H9 (cell line): ENCODE results near the gene USP44. TPM values are rescaled to one million over a fixed set of nuclear protein-coding genes. Genes with fewer than 3 reads are reported as not detected.

Source experiments
- DNase-seq: peaks from one replicate; pipeline ENCODE4 v3.0.0-alpha.2; 2017
- H2AFZ ChIP-seq: one replicate; pipeline ENCODE4 v1.6.1; 2013; ENCODE audit warnings: mild to moderate bottlenecking, low read length, control low read depth, moderate library complexity
- H2AK5ac ChIP-seq: 2 replicates; pipeline ENCODE4 v1.6.1; 2013; ENCODE audit warnings: low read length, control low read depth, mixed read lengths; ENCODE audit not compliant: insufficient read length
- H2BK120ac ChIP-seq: one replicate; pipeline ENCODE4 v1.6.1; 2013; ENCODE audit warnings: low read depth, mild to moderate bottlenecking, low read length, control low read depth, inconsistent platforms; ENCODE audit not compliant: poor library complexity, severe bottlenecking
- H2BK12ac ChIP-seq: 2 replicates; pipeline ENCODE4 v1.6.1; 2013; ENCODE audit warnings: low read length, control low read depth, mixed read lengths, low read depth; ENCODE audit not compliant: insufficient read length
- H2BK15ac ChIP-seq: 2 replicates; pipeline ENCODE4 v1.6.1; 2013; ENCODE audit warnings: low read depth, low read length, control low read depth
- H2BK20ac ChIP-seq: one replicate; pipeline ENCODE4 v1.6.1; 2013; ENCODE audit warnings: low read depth, mild to moderate bottlenecking, low read length, control low read depth, inconsistent platforms; ENCODE audit not compliant: poor library complexity, severe bottlenecking
- H2BK5ac ChIP-seq: 2 replicates; pipeline ENCODE4 v1.6.1; 2013; ENCODE audit warnings: low read length, control low read depth, mixed read lengths; ENCODE audit not compliant: insufficient read length
- H3K14ac ChIP-seq: 2 replicates; pipeline ENCODE4 v1.6.1; 2013; ENCODE audit warnings: low read length, control low read depth; ENCODE audit not compliant: insufficient read depth
- H3K18ac ChIP-seq: 2 replicates; pipeline ENCODE4 v1.6.1; 2013; ENCODE audit warnings: low read depth, mild to moderate bottlenecking, mixed read lengths, low read length, control low read depth; ENCODE audit not compliant: insufficient read length
- H3K23ac ChIP-seq: 2 replicates; pipeline ENCODE4 v1.6.1; 2013; ENCODE audit warnings: low read length, control low read depth, mixed read lengths, low read depth; ENCODE audit not compliant: insufficient read length
- H3K23me2 ChIP-seq: 2 replicates; pipeline ENCODE4 v1.6.1; 2013; ENCODE audit warnings: low read depth, mild to moderate bottlenecking, mixed read lengths, low read length, control low read depth; ENCODE audit not compliant: insufficient read length, poor library complexity, severe bottlenecking
- H3K27ac ChIP-seq: 2 replicates; pipeline ENCODE4 v1.5.1; 2013; ENCODE audit warnings: low read length, control low read depth, mixed read lengths, low read depth; ENCODE audit not compliant: insufficient read length
- H3K27me3 ChIP-seq: 2 replicates; pipeline ENCODE4 v1.6.1; 2013; ENCODE audit warnings: low read length, control low read depth, inconsistent platforms; ENCODE audit not compliant: insufficient read depth
- H3K4ac ChIP-seq: 2 replicates; pipeline ENCODE4 v1.6.1; 2013; ENCODE audit warnings: low read depth, mild to moderate bottlenecking, control low read depth, inconsistent platforms, low read length, moderate library complexity
- H3K4me1 ChIP-seq: 2 replicates; pipeline ENCODE4 v1.6.1; 2013; ENCODE audit warnings: low read length, control low read depth, inconsistent platforms; ENCODE audit not compliant: insufficient read depth
- H3K4me2 ChIP-seq: 2 replicates; pipeline ENCODE4 v1.6.1; 2013; ENCODE audit warnings: low read length, control low read depth, mixed read lengths; ENCODE audit not compliant: insufficient read length, insufficient read depth
- H3K56ac ChIP-seq: 2 replicates; pipeline ENCODE4 v1.6.1; 2013; ENCODE audit warnings: low read depth, mild to moderate bottlenecking, mixed read lengths, low read length, control low read depth; ENCODE audit not compliant: insufficient read length
- H3K79me1 ChIP-seq: 2 replicates; pipeline ENCODE4 v1.6.1; 2013; ENCODE audit warnings: low read depth, mild to moderate bottlenecking, moderate library complexity, low read length, control low read depth, inconsistent platforms; ENCODE audit not compliant: insufficient read depth, poor library complexity, severe bottlenecking
- H3K79me2 ChIP-seq: 2 replicates; pipeline ENCODE4 v1.6.1; 2013; ENCODE audit warnings: low read length, control low read depth, inconsistent platforms; ENCODE audit not compliant: insufficient read depth
- H3K9ac ChIP-seq: 2 replicates; pipeline ENCODE4 v1.6.1; 2013; ENCODE audit warnings: low read length, control low read depth, mixed read lengths; ENCODE audit not compliant: insufficient read length; ENCODE audit errors: extremely low read depth
- H3K9me3 ChIP-seq: one replicate; pipeline ENCODE4 v1.6.1; 2013; ENCODE audit warnings: low read depth, low read length, inconsistent platforms; ENCODE audit not compliant: control insufficient read depth
- H3T11ph ChIP-seq: one replicate; pipeline ENCODE4 v1.6.1; 2013; ENCODE audit warnings: mild to moderate bottlenecking, low read length, control low read depth, inconsistent platforms
- H4K20me1 ChIP-seq: one replicate; pipeline ENCODE4 v1.6.1; 2013; ENCODE audit not compliant: control insufficient read depth, insufficient read length, insufficient read depth
- H4K5ac ChIP-seq: 2 replicates; pipeline ENCODE4 v1.6.1; 2013; ENCODE audit warnings: low read depth, mild to moderate bottlenecking, mixed read lengths, low read length, control low read depth; ENCODE audit not compliant: insufficient read length
- H4K8ac ChIP-seq: replicated peaks from 2 replicates; pipeline ENCODE4 v1.6.1; 2013; ENCODE audit warnings: low read length, control low read depth, mixed read lengths, low read depth; ENCODE audit not compliant: insufficient read length
- H4K91ac ChIP-seq: 2 replicates; pipeline ENCODE4 v1.6.1; 2013; ENCODE audit warnings: low read depth, mild to moderate bottlenecking, moderate library complexity, mixed read lengths, low read length, control low read depth; ENCODE audit not compliant: insufficient read length
- H3K27ac Mint-ChIP-seq, 3 experiments: 2 replicates in 2 of 3; 3 replicates in 1 of 3; pipeline ENCODE4 v1.8.0; 2020 to 2021; ENCODE audit warnings: mixed read lengths in 3 of 3, mild to moderate bottlenecking in 1 of 3, moderate library complexity in 1 of 3
- H3K27me3 Mint-ChIP-seq: 2 replicates; pipeline ENCODE4 v1.8.0; 2021; ENCODE audit warnings: low read depth, mild to moderate bottlenecking, moderate library complexity, mixed read lengths
- H3K36me3 Mint-ChIP-seq, 3 experiments: 2 replicates in 2 of 3; 3 replicates in 1 of 3; pipeline ENCODE4 v1.8.0; 2020 to 2021; ENCODE audit warnings: low read depth in 3 of 3, mixed read lengths in 3 of 3; ENCODE audit not compliant: insufficient read depth in 1 of 3
- H3K4me1 Mint-ChIP-seq, 2 experiments: 2 replicates each; pipeline ENCODE4 v1.8.0; 2020; ENCODE audit warnings: mixed read lengths in 2 of 2
- H3K4me3 Mint-ChIP-seq, 2 experiments: 2 replicates in 1 of 2; 3 replicates in 1 of 2; pipeline ENCODE4 v1.8.0; 2020 to 2021; ENCODE audit warnings: mild to moderate bottlenecking in 2 of 2, mixed read lengths in 2 of 2, moderate library complexity in 1 of 2
- H3K9me3 Mint-ChIP-seq, 2 experiments: 2 replicates in 1 of 2; 3 replicates in 1 of 2; pipeline ENCODE4 v1.8.0; 2020; ENCODE audit warnings: mild to moderate bottlenecking in 2 of 2, mixed read lengths in 2 of 2, moderate library complexity in 1 of 2
- CTCF ChIP-seq: fragments of 200-600 bp; sonication (generic); conservative IDR thresholded peaks from 3 replicates; pipeline ENCODE4 v1.8.0; 2021; ENCODE audit warnings: antibody characterized with exemption, mild to moderate bottlenecking
- WGBS: extraction: QIAGEN DNeasy Blood & Tissue Kit; methylation state at CpG from one replicate; pipeline ENCODE4 v1.1.7; 2013; ENCODE audit warnings: missing lambda C conversion rate, low lambda C conversion rate, mixed read lengths; ENCODE audit not compliant: insufficient read length; ENCODE audit errors: extremely low coverage; 5-methylcytosine and 5-hydroxymethylcytosine counted together
- total RNA-seq: library from RNA; stranded (reverse); gene quantifications from 2 replicates; pipeline ENCODE4 v1.2.1, GENCODE V29; 2021

USP44 gene
- total RNA-seq, 1 experiment from 2014 or later, result 185 TPM

DNA sequence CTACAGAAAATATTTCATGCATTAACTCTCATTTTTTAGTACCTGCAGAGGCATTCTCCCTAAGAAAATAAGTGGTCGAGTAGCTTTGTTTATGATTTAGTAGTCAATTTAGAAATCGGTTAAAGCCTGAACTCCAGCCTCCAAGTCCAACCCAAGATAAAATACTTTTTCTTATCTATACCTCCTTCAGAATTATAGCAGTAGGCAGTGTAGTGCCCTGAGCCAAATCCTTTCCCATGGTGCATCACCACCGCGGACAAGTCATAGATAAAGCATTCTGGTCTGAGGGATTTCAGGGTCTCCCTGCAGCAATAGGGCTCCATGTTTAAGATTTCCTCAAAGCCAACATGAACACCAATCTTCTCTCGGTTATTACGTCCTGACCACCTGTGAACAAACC is 30.5 kb downstream of the USP44 start:
- peaks cover 46 to 82% (median 66%) of the 10 kb centered on the region in 3 experiments for H3K36me3 Mint-ChIP-seq
- H2AK5ac ChIP-seq, result no peak overlapping the region
- DNase-seq, result no peak
- peaks cover 0 to 6% of the 10 kb centered on the region in 2 experiments; a peak in 2 of 4 replicates for H3K4me1 Mint-ChIP-seq
- no peak overlapping the region for H4K91ac ChIP-seq
- no peaks in the 10 kb centered on the region for H3K9me3 Mint-ChIP-seq
- no peak overlapping the region for H2BK15ac ChIP-seq
- peaks cover 2% of the 10 kb centered on the region; the same call in 1 of the 2 replicates for H3K4me1 ChIP-seq
- WGBS, result no CpG with 5 or more reads among the region's 6 CpGs
- H3K79me2 ChIP-seq, result peaks cover 4% of the 10 kb centered on the region; the same call in 1 of the 2 replicates
- TF ChIP-seq CTCF, result no peak
- no peak overlapping the region for H3K4me2 ChIP-seq
- no peaks in the 10 kb centered on the region for H3K27me3 Mint-ChIP-seq
- no peak overlapping the region for H3K4ac ChIP-seq
- H3K23ac ChIP-seq, result no peak overlapping the region
- H3K9ac ChIP-seq, result no peak overlapping the region
- H3K79me1 ChIP-seq, result no peaks in the 10 kb centered on the region
- H2BK12ac ChIP-seq, result no peak overlapping the region
- no peak overlapping the region for H2BK120ac ChIP-seq
- H3K18ac ChIP-seq, result no peak overlapping the region
- H3K14ac ChIP-seq, result no peak overlapping the region
- H3K27me3 ChIP-seq, result no peaks in the 10 kb centered on the region
- H3K27ac ChIP-seq, result no peak overlapping the region
- H2BK20ac ChIP-seq, result no peak overlapping the region
- no peak overlapping the region for H4K5ac ChIP-seq
- no peak overlapping the region for H4K8ac ChIP-seq
- H2BK5ac ChIP-seq, result no peak overlapping the region
- no peak overlapping the region; a peak in 1 of 5 replicates for H3K4me3 Mint-ChIP-seq
- H3K56ac ChIP-seq, result no peak overlapping the region
- no peak overlapping the region for H3T11ph ChIP-seq
- H4K20me1 ChIP-seq, result no peaks in the 10 kb centered on the region
- no peaks in the 10 kb centered on the region for H3K23me2 ChIP-seq
- peak overlapping the region in 2 of 3 experiments; percentile 15 to 76; a peak in 4 of 7 replicates for H3K27ac Mint-ChIP-seq
- no peaks in the 10 kb centered on the region for H3K9me3 ChIP-seq
- no peak overlapping the region for H2AFZ ChIP-seq
